GM23338 (cell line): Measurements from ENCODE around the gene PAIP1. TPM values are rescaled to one million over a fixed set of nuclear protein-coding genes. Genes with fewer than 3 reads are reported as not detected.

ENCODE experiments used
- ATAC-seq: fragments of 200-7000 bp; cut with Tn5 transposase; 3 replicates; pipeline ENCODE4 v1.9.1; 2020
- DNase-seq: peaks from one replicate; pipeline ENCODE4 v3.0.0-alpha.2; 2015; ENCODE audit warnings: low spot score
- H2AFZ ChIP-seq: fragments of 200-600 bp; sonication (generic); 2 replicates; pipeline ENCODE4 v1.8.0; 2016; ENCODE audit warnings: antibody characterized with exemption, mild to moderate bottlenecking, moderate library complexity
- H3F3A ChIP-seq: fragments of 200-600 bp; sonication (generic); replicated peaks from 2 replicates; pipeline ENCODE4 v1.8.0; 2017; ENCODE audit warnings: antibody characterized with exemption, mixed run types, low read depth
- H3K27ac ChIP-seq: fragments of 200-600 bp; sonication (generic); 2 replicates; pipeline ENCODE4 v1.6.1; 2016; ENCODE audit warnings: low read depth
- H3K27me3 ChIP-seq: fragments of 200-600 bp; sonication (generic); 2 replicates; pipeline ENCODE4 v1.8.0; 2016; ENCODE audit warnings: mild to moderate bottlenecking, mixed run types, moderate library complexity; ENCODE audit not compliant: insufficient read depth
- H3K36me3 ChIP-seq: fragments of 200-600 bp; sonication (generic); 2 replicates; pipeline ENCODE4 v1.8.0; 2016; ENCODE audit warnings: mild to moderate bottlenecking; ENCODE audit not compliant: insufficient read depth
- H3K4me1 ChIP-seq: fragments of 200-600 bp; sonication (generic); 2 replicates; pipeline ENCODE4 v1.8.0; 2016; ENCODE audit warnings: mild to moderate bottlenecking, moderate library complexity; ENCODE audit not compliant: insufficient read depth
- H3K4me2 ChIP-seq: fragments of 200-600 bp; sonication (generic); 2 replicates; pipeline ENCODE4 v1.7.1; 2017; ENCODE audit warnings: mixed run types
- H3K4me3 ChIP-seq: fragments of 200-600 bp; sonication (generic); 2 replicates; pipeline ENCODE4 v1.6.1; 2016; ENCODE audit warnings: mixed run types
- H3K79me2 ChIP-seq: fragments of 200-600 bp; sonication (generic); replicated peaks from 2 replicates; pipeline ENCODE4 v1.8.0; 2017; ENCODE audit warnings: mild to moderate bottlenecking; ENCODE audit not compliant: insufficient read depth
- H3K9me2 ChIP-seq: fragments of 200-600 bp; sonication (generic); 2 replicates; pipeline ENCODE4 v1.8.0; 2017; ENCODE audit not compliant: insufficient read depth
- H4K20me1 ChIP-seq: fragments of 200-600 bp; sonication (generic); replicated peaks from 2 replicates; pipeline ENCODE4 v1.8.0; 2017; ENCODE audit warnings: mild to moderate bottlenecking; ENCODE audit not compliant: insufficient read depth
- H3K27ac Mint-ChIP-seq: 2 replicates; pipeline ENCODE4 v1.8.0; 2020; ENCODE audit warnings: inconsistent platforms, mild to moderate bottlenecking, moderate library complexity, mixed read lengths
- H3K27me3 Mint-ChIP-seq: 3 replicates; pipeline ENCODE4 v1.8.0; 2022; ENCODE audit warnings: low read depth, mild to moderate bottlenecking, moderate library complexity, mixed read lengths, inconsistent platforms; ENCODE audit not compliant: insufficient read depth, poor library complexity
- H3K36me3 Mint-ChIP-seq: 3 replicates; pipeline ENCODE4 v1.8.0; 2021; ENCODE audit warnings: low read depth, mild to moderate bottlenecking, inconsistent platforms, moderate library complexity, mixed read lengths
- H3K4me1 Mint-ChIP-seq: 3 replicates; pipeline ENCODE4 v1.8.0; 2020; ENCODE audit warnings: mild to moderate bottlenecking, inconsistent platforms, mixed read lengths
- H3K4me3 Mint-ChIP-seq: 3 replicates; pipeline ENCODE4 v1.8.0; 2021; ENCODE audit warnings: moderate library complexity, mild to moderate bottlenecking, inconsistent platforms, mixed read lengths
- H3K9me3 Mint-ChIP-seq: 3 replicates; pipeline ENCODE4 v1.8.0; 2020; ENCODE audit warnings: moderate library complexity, mild to moderate bottlenecking, inconsistent platforms, mixed read lengths
- CREB1 ChIP-seq: fragments of 250-450 bp; sonication (Bioruptor Pico); IDR thresholded peaks from 2 replicates; pipeline ENCODE4 v1.5.0; 2020; ENCODE audit warnings: low read depth, mild to moderate bottlenecking, moderate library complexity
- NANOG ChIP-seq: IDR thresholded peaks from 2 replicates; pipeline ENCODE4 v1.6.1; 2016; ENCODE audit warnings: antibody characterized with exemption, borderline replicate concordance
- STAT1 ChIP-seq: IDR thresholded peaks from one replicate; pipeline ENCODE4 v1.6.1; 2016; ENCODE audit warnings: antibody characterized with exemption; ENCODE audit not compliant: unreplicated experiment
- ZNF331 ChIP-seq: fragments of 250-450 bp; sonication (Bioruptor Pico); IDR thresholded peaks from 2 replicates; pipeline ENCODE4 v1.5.0; 2020; ENCODE audit warnings: low read depth, mild to moderate bottlenecking, moderate library complexity
- polyA plus RNA-seq: library from polyadenylated mRNA; unstranded; fragments of >200 nt; fragmentation: Nextera tagmentation; extraction: Ambion mirVana; gene quantifications from 2 replicates; pipeline ENCODE4 v1.2.1, GENCODE V29; 2016
- total RNA-seq: library from RNA; depleted of rRNA; stranded (reverse); fragments of >200 nt; shearing (Covaris generic); gene quantifications from 2 replicates; pipeline ENCODE4 v1.2.3, GENCODE V29; 2014
- TF ChIP-seq, protein P1 (sequence below): IDR thresholded peaks from 2 replicates; pipeline ENCODE4 v1.6.1; 2016; ENCODE audit warnings: antibody characterized with exemption
- TF ChIP-seq, protein P2 (sequence below): fragments of 250-450 bp; sonication (Bioruptor Pico); IDR thresholded peaks from 2 replicates; pipeline ENCODE4 v1.5.0; 2020; ENCODE audit warnings: mild to moderate bottlenecking, moderate library complexity
- TF ChIP-seq, protein P3 (sequence below), 2 experiments: fragments of 200-600 bp in 1 of 2; sonication (generic) in 1 of 2; conservative IDR thresholded peaks; 2 replicates each; pipeline versions ENCODE4 v1.5.1 to v1.6.1; 2016 to 2017; ENCODE audit warnings: antibody characterized with exemption in 2 of 2, low read depth in 2 of 2, mild to moderate bottlenecking in 2 of 2, moderate library complexity in 1 of 2

Gene PAIP1
- total and polyA plus RNA-seq, 2 experiments from 2014 or later = 108 to 140 TPM

DNA sequence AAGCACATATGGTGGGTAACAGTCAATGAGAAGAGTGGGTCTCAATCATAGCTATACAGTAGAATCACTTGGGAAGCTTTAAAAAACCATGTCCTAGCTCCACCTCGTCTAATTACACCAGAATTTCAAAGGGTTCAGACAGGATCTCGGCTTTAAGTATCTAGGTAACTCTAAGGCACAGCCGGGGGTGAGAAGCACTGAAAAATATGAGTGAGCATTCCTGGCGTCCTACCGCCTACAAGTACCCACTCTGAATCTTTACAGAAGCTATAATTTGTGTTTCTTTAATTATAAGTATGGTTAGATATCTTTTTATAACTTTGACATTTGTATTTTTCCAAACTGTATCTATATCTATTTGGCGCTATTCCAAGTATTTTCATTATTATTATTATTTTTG lies 16.1 kb downstream of the PAIP1 start (continued):
- TF ChIP-seq, protein P1, sequence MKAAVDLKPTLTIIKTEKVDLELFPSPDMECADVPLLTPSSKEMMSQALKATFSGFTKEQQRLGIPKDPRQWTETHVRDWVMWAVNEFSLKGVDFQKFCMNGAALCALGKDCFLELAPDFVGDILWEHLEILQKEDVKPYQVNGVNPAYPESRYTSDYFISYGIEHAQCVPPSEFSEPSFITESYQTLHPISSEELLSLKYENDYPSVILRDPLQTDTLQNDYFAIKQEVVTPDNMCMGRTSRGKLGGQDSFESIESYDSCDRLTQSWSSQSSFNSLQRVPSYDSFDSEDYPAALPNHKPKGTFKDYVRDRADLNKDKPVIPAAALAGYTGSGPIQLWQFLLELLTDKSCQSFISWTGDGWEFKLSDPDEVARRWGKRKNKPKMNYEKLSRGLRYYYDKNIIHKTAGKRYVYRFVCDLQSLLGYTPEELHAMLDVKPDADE = no peak
- no peak for TF ChIP-seq ZNF331 (CRISPR knock-in tag)
- TF ChIP-seq, protein P2, sequence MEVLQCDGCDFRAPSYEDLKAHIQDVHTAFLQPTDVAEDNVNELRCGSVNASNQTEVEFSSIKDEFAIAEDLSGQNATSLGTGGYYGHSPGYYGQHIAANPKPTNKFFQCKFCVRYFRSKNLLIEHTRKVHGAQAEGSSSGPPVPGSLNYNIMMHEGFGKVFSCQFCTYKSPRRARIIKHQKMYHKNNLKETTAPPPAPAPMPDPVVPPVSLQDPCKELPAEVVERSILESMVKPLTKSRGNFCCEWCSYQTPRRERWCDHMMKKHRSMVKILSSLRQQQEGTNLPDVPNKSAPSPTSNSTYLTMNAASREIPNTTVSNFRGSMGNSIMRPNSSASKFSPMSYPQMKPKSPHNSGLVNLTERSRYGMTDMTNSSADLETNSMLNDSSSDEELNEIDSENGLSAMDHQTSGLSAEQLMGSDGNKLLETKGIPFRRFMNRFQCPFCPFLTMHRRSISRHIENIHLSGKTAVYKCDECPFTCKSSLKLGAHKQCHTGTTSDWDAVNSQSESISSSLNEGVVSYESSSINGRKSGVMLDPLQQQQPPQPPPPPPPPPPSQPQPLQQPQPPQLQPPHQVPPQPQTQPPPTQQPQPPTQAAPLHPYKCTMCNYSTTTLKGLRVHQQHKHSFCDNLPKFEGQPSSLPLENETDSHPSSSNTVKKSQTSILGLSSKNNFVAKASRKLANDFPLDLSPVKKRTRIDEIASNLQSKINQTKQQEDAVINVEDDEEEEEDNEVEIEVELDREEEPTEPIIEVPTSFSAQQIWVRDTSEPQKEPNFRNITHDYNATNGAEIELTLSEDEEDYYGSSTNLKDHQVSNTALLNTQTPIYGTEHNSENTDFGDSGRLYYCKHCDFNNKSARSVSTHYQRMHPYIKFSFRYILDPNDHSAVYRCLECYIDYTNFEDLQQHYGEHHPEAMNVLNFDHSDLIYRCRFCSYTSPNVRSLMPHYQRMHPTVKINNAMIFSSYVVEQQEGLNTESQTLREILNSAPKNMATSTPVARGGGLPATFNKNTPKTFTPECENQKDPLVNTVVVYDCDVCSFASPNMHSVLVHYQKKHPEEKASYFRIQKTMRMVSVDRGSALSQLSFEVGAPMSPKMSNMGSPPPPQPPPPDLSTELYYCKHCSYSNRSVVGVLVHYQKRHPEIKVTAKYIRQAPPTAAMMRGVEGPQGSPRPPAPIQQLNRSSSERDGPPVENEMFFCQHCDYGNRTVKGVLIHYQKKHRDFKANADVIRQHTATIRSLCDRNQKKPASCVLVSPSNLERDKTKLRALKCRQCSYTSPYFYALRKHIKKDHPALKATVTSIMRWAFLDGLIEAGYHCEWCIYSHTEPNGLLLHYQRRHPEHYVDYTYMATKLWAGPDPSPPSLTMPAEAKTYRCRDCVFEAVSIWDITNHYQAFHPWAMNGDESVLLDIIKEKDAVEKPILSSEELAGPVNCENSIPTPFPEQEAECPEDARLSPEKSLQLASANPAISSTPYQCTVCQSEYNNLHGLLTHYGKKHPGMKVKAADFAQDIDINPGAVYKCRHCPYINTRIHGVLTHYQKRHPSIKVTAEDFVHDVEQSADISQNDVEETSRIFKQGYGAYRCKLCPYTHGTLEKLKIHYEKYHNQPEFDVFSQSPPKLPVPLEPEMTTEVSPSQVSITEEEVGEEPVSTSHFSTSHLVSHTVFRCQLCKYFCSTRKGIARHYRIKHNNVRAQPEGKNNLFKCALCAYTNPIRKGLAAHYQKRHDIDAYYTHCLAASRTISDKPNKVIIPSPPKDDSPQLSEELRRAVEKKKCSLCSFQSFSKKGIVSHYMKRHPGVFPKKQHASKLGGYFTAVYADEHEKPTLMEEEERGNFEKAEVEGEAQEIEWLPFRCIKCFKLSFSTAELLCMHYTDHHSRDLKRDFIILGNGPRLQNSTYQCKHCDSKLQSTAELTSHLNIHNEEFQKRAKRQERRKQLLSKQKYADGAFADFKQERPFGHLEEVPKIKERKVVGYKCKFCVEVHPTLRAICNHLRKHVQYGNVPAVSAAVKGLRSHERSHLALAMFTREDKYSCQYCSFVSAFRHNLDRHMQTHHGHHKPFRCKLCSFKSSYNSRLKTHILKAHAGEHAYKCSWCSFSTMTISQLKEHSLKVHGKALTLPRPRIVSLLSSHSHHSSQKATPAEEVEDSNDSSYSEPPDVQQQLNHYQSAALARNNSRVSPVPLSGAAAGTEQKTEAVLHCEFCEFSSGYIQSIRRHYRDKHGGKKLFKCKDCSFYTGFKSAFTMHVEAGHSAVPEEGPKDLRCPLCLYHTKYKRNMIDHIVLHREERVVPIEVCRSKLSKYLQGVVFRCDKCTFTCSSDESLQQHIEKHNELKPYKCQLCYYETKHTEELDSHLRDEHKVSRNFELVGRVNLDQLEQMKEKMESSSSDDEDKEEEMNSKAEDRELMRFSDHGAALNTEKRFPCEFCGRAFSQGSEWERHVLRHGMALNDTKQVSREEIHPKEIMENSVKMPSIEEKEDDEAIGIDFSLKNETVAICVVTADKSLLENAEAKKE (CRISPR knock-in tag) = no peak
- no peak for TF ChIP-seq CREB1 (CRISPR knock-in tag)

DNA sequence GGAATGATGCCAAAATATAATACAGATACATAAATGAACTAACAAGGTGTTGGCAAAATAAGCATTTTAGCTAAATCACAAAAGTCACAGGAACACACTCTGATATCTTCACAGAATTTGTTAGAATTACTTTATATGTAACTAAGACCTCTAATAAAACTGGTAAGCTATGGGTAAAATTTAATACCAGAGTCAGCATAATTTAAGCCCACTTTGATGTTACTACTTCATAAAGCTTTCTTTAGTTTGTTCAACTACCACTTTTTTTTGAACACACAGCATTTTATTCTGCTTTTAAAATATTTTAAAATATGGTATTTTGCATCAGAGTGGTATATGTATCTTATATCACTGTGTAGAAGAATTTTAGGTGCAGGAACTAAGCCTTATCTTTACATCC lies 19.9 kb downstream of the PAIP1 start:
- TF ChIP-seq STAT1 (no peak), NANOG (no peak)
- TF ChIP-seq, protein P3, sequence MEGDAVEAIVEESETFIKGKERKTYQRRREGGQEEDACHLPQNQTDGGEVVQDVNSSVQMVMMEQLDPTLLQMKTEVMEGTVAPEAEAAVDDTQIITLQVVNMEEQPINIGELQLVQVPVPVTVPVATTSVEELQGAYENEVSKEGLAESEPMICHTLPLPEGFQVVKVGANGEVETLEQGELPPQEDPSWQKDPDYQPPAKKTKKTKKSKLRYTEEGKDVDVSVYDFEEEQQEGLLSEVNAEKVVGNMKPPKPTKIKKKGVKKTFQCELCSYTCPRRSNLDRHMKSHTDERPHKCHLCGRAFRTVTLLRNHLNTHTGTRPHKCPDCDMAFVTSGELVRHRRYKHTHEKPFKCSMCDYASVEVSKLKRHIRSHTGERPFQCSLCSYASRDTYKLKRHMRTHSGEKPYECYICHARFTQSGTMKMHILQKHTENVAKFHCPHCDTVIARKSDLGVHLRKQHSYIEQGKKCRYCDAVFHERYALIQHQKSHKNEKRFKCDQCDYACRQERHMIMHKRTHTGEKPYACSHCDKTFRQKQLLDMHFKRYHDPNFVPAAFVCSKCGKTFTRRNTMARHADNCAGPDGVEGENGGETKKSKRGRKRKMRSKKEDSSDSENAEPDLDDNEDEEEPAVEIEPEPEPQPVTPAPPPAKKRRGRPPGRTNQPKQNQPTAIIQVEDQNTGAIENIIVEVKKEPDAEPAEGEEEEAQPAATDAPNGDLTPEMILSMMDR (conservative IDR thresholded peaks at IDR 0.05; ENCODE audit: low read depth in 2 of 2) = no peak
- Mint-ChIP-seq H3K27ac (no peak overlapping the region), H3K4me3 (no peak overlapping the region), H3K4me1 (no peaks in the 10 kb centered on the region), H3K9me3 (no peaks in the 10 kb centered on the region), H3K36me3 (peaks cover 72% of the 10 kb centered on the region), H3K27me3 (no peaks in the 10 kb centered on the region)
- Histone ChIP-seq H3K4me2 (no peak overlapping the region), H4K20me1 (0 out of 2 replicates have a peak, but pooled peaks cover 6% of the 10 kb centered on the region), H3F3A (no peaks in the 10 kb centered on the region), H3K36me3 (peaks cover 45% of the 10 kb centered on the region; the same call in 1 of the 2 replicates), H3K9me2 (no peaks in the 10 kb centered on the region), H3K27ac (no peak overlapping the region), H3K4me3 (no peak overlapping the region), H3K27me3 (no peaks in the 10 kb centered on the region), H2AFZ (no peak overlapping the region), H3K79me2 (peaks cover 12% of the 10 kb centered on the region), H3K4me1 (no peaks in the 10 kb centered on the region)
- ATAC-seq (no peak), DNase-seq (no peak)
